HG02938 (cell line): ENCODE data around the gene UBASH3B.
A peak's percentile ranks its signal among the peaks of the same experiment; 100 is the strongest.

Source experiments
- ATAC-seq: cut with Tn5 transposase; IDR thresholded peaks from one replicate; pipeline ENCODE4 v1.9.1; 2021; ENCODE audit warnings: mild to moderate bottlenecking, moderate library complexity; ENCODE audit not compliant: unreplicated experiment

The UBASH3B gene

DNA sequence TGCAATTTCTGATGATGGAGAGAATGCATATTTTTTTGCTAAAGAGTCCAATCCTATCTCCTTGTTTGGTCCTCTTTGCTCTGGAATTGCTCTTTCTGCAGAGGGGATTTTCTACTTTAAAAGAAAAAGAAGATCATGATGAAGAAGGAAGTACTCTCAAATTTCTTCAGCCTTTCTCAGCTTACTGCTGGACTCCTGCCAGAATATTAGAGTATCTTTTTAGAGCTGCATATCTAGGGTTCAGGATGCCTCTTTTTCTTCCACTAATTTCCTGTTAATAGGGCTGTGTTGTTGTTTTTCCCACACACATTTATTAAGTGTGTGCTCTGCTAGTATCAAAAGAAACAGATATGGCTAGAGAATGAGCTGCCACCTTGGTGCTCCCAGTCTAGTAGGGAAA, 18.2 kb downstream of the UBASH3B start:
- no peak for ATAC-seq

- ATAC-seq = no peak
Measured at GRCh38 chr11:122676638-122677037, 21.1 kb downstream of the UBASH3B start.

- no peak for ATAC-seq
Measured at GRCh38 chr11:122677256-122677655, 21.7 kb downstream of the UBASH3B start.

DNA sequence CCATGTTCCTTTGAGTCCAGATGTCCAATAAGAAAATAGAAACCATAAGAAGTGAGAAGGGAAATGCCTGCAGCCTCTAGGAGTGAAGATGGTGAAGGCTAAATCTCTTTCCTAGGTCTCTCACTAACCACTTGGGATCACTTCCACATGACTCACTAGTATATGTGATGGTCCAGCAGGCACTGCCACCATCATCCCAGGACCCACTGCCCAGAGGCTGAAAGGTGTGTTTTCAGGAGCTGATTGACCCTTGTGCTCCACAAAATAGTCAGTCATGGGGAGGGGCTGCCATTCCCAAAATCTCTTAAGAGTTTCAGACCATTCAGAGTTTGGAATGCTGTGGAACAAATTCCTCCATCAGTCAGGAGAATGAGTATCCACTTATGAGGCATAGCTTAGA, 22.9 kb downstream of the UBASH3B start:
- no peak for ATAC-seq

DNA sequence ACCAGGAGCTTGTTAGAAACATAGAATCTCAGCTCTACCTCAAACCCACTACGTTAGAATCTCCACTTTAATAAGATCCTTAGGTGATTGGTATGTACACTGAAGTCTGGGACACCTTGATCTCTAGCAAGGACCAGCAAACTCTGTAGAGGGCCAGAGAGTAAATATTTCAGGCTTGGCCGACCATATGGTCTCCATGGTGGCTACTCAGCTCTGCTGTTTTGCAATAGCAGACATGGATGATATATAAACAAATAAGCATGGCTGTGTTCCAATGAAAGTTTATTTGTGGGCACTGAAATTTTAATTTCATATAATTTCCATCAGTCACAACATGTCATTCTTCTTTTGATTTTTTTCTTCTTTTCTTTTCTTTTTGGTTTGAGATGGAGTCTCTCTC, 23.9 kb downstream of the UBASH3B start:
- ATAC-seq = no peak

- no peak for ATAC-seq
Measured at GRCh38 chr11:122681070-122681469, 25.5 kb downstream of the UBASH3B start.

- ATAC-seq = no peak
Measured at GRCh38 chr11:122681735-122682134, 26.2 kb downstream of the UBASH3B start.

DNA sequence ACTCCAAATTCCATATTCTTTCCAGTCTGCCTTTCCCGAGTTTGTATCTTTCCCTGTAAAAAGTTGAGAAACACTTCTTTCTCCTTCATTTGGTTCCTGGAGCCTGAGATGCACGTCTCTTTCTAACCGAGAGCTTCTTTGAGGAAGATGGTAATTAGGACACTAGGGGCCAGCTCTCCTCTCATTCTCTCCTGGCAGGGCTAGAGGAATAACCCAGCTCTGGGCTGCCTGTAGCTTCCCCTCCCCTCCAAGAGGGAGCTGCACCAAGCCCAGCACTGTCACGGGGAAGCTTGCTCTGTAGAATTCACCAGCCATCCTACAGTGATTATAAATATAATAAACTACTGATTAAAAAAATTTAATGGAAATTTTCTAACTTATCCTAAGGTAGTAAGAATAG, 26.9 kb downstream of the UBASH3B start:
- ATAC-seq = no peak

DNA sequence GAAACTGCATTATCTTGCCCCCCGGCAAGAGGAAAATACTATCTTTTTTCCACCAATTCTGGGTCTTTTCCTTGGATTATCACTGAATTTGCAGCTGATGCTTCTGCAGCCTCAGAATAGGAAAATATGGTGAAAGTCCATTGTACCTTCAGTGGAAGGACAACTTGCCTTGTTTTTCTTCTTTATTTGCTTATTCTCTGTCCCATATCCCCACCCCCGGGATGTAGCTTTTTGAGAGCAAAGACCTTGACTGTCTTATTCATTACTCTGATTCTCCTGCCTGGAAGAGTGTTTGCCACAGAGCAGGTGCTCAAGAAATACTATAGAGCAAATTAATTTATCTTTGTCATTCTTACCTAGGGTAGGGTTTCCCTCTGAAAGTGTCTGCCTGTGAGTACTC, 29.5 kb downstream of the UBASH3B start:
- no peak for ATAC-seq

- no peak for ATAC-seq
Measured at GRCh38 chr11:122686111-122686510, 30.6 kb downstream of the UBASH3B start.

DNA sequence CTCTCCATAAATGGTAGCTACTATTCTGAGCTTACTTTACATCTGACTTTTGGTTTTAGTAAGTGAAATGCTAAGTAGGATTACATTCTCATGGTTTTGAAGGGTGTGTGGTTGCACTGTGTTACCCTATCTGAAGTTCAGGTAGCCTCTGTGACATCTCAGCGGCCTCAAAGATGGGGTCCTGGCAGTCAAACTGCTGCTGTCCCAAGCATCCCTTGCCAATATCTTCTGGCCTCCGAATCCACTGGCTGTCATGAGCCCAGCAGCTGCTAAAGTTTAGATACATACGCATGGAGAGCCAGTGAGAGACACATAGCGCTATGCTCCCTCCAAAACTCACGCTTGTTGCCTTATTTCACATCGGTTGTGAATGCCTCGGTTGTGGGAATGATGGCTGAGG, 34.9 kb downstream of the UBASH3B start:
- ATAC-seq = no peak

- no peak for ATAC-seq
Measured at GRCh38 chr11:122690801-122691548, 35.5 kb downstream of the UBASH3B start.

DNA sequence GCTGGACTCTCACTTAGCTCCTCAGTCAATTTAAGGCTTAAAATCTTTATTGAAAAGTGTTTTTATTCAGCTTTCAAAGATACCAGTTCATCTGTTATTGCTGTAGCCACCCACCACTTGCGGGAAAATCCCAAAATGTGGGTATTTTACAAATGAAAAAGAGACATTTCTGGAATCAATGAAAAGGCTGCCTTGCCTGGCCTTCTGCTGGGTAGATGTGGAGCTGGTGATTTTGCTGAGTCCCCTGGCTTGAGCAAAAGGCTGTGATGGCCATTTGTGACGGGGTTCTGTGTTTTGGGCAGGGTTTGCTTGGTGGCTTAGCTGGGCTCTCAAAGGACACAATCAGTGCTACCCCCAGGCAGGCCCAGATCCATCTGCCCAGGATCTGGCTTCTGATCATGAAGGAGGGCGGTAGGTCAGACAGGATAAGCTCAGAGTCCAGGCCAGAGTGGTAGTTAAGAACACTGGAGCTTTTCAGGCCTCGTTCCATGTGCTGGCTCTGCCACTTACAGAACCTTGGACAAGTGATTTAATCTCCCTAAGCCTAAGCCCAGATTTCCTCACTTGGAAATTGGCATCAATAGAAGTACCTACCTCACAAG, 36.1 kb downstream of the UBASH3B start:
- no peak for ATAC-seq

GRCh38 chr11:122692444-122692843, 36.9 kb downstream of the UBASH3B start:
- ATAC-seq = no peak

DNA sequence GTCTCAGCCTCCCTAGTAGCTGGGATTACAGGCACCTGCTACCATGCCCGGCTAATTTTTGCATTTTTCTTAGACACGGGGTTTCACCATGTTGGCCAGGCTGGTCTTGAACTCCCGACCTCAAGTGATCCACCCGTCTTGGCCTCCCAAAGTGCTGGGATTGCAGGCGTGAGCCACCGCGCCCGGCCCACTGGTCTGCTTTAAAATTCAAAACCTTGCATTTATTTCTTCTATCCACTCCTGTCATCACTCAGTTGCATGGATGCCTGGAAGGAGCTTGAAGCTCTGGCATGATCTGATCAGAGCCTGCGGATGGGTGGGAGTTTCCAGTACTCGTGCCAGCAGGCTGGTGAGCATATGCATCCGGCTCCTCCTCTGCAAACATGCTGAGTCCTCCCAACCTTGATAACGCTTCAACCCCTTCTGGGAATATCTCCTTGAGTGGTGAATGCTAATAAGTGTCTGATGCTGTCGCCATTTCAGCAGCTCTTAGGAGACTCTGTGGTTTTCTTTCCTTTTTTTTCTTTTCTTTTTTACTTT, 39.6 kb downstream of the UBASH3B start:
- ATAC-seq = no peak

GRCh38 chr11:122696662-122697061, 41.1 kb downstream of the UBASH3B start:
- peak; percentile 39 for ATAC-seq

DNA sequence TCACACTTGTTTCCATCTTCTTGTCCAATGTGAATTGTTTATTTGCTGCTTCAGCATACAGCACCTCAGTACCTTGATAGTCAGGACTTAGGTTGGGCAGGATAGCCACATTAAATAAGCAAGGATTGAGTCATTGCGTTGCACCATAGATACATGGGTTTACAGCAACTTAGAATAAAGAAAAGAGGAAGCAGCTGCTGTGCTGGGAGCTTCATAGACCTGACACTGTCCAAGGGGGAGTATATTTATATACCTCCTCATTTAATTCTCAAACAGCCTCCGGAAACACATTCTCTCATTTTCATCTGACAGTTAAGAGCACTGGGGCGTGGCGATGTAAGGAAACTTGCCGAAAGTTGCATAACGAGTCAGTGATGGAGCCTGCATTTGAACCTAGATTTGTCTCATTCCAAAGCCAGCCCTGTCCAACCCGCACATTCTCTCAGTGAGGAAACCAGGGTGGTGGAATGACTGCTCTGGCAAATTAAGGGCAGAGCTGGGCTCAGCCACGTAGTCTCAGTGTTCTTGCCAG, 42.2 kb downstream of the UBASH3B start:
- peak; percentile 86 for ATAC-seq

GRCh38 chr11:122698392-122698791, 42.9 kb downstream of the UBASH3B start:
- ATAC-seq = no peak

DNA sequence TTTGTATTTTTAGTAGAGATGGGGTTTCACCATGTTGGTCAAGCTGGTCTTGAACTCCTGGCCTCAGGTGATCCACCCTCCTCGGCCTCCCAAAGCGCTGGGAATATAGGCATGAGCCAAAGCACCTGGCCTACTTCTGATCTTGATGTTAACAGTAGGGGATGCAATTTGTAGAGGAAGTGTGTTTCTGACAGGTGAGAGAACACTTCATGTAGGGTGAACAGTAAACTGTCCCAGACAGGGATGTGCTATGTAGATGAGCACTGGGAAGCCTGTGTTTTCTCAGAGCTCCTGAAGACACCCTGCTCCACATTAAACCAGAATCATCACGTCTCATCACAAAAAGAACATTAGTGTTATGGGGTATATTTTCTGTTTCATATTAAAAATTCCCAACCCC, 45.1 kb downstream of the UBASH3B start:
- no peak for ATAC-seq

DNA sequence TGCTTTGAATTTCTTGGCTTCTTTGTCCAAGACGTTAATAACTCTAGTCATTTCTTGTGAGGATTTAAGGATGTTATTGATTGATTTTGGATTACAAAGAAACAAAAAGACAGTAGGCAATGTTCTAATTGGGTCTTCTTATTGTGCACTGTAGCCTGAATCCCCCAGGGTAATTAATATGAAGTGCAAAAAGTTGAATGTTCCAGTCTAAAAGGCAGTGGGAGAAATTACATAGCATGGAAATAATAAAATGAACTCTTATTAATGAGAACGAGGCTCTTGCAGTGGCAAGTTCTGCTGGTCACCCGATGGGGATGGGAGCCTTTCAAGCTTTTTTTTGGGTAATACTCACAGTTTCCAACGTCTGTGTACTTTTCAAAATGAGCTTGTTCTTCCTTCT, 45.6 kb downstream of the UBASH3B start:
- ATAC-seq = no peak

DNA sequence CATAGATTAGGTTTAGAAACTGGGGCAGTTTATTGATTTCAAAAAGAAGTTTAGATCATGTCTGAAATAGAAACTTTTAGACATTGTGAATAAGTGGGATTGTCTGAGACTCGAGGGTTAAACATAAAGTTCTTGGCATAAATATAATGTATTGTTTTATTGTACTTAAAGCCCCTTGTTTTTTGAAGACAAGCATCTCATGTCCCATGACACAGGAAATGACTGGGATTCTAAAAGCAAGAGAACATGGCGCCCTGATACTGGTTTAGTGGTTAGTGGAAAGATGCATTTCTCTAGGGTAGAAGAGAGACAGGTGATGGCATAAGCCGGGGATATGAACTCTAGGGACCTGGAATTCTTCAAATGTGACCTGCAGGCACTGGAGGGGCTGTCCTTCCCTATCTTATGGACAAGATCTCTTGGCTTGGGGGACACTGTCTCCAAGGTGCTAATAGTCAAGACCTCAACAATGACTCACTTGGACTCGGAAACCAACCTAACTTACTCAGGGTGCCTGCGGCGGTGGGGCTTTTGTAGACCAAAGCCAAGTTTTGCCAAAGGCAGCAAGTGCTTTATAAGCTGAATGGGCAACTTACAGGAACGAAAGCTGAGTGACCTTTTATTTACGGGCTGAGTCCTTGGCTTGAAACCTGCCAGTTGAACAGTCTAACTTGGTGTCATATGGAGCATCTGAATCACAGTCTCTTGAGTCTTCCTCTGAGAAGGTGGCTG, 48.2 kb downstream of the UBASH3B start:
- no peak for ATAC-seq

DNA sequence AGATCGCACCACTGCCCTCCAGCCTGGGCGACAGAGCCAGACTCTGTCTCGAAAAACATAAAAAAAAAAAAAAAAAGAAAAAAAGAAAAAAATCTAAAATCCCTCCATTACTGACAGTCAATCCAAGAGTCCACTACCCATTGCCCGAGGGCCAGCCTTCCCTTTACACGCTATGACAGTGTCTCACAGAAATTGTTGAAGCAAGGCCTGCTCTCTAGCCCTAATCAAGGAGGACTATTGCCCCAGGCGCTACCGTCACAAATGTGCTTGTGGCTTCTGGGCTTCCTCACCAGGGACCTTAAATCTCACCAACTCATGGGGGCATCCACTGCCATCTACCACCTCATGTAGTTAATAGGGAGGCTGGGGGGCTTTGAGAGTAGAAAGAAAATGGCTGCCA, 49.9 kb downstream of the UBASH3B start:
- ATAC-seq = no peak
